ENCODE measurements around the gene FKBP6. TPM values are rescaled to one million over a fixed set of nuclear protein-coding genes. Genes with fewer than 3 reads are reported as not detected.

Gene FKBP6
- polyA plus RNA-seq, 1 donor from 2014 or later: not detected

GRCh38 chr7:73342645-73343044 is 14.7 kb downstream of the FKBP6 start:
- Histone ChIP-seq H3K36me3 (ENCODE audit: insufficient read depth, low read length) (no peaks in the 10 kb centered on the region), H3K9me2 (ENCODE audit: insufficient read depth, low read length) (no peaks in the 10 kb centered on the region), H3K9me3 (ENCODE audit: low read length) (no peaks in the 10 kb centered on the region), H3K79me2 (replicated peaks; ENCODE audit: insufficient read depth, low read length) (no peaks in the 10 kb centered on the region), H3K4me2 (ENCODE audit: low read length) (no peak overlapping the region), H3F3A (ENCODE audit: insufficient read depth, low read length, poor library complexity, severe bottlenecking) (no peaks in the 10 kb centered on the region), H3K27ac (ENCODE audit: low read length) (no peak overlapping the region), H2AFZ (ENCODE audit: low read depth, low read length) (no peak overlapping the region), H3K27me3 (ENCODE audit: insufficient read depth, low read depth, low read length) (no peaks in the 10 kb centered on the region), H3K9ac (ENCODE audit: low read length) (no peak overlapping the region), H4K20me1 (ENCODE audit: insufficient read depth) (no peaks in the 10 kb centered on the region), H3K4me3 (ENCODE audit: low read length) (no peak overlapping the region)
- TF ChIP-seq TAF1 (IDR thresholded peaks at IDR 0.05; ENCODE audit: low read depth): no peak
- TF ChIP-seq CTCF (IDR thresholded peaks at IDR 0.05; ENCODE audit: poor library complexity, severe bottlenecking): peak; percentile 26
- no peak for TF ChIP-seq EZH2 (IDR thresholded peaks at IDR 0.05; ENCODE audit: borderline replicate concordance, insufficient read depth, low read length, poor library complexity, severe bottlenecking)
- TF ChIP-seq MXI1 (conservative IDR thresholded peaks at IDR 0.05; ENCODE audit: poor library complexity, severe bottlenecking): no peak
- peak; percentile 17 for TF ChIP-seq RAD21 (conservative IDR thresholded peaks at IDR 0.05)
- no peak for TF ChIP-seq POLR2AphosphoS5 (IDR thresholded peaks at IDR 0.05)
- no peak for TF ChIP-seq EP300 (conservative IDR thresholded peaks at IDR 0.05; ENCODE audit: poor library complexity, severe bottlenecking)
- peak; percentile 20 for TF ChIP-seq SMC3 (conservative IDR thresholded peaks at IDR 0.05; ENCODE audit: poor library complexity)
- TF ChIP-seq REST (IDR thresholded peaks at IDR 0.05; ENCODE audit: borderline replicate concordance): no peak

GRCh38 chr7:73343671-73344380 is 15.9 kb downstream of the FKBP6 start:
- H3K4me3 ChIP-seq (ENCODE audit: low read length): no peak overlapping the region
- no peak overlapping the region for H3K9ac ChIP-seq (ENCODE audit: low read length)
- TF ChIP-seq SMC3 (conservative IDR thresholded peaks at IDR 0.05; ENCODE audit: poor library complexity) (no peak), RAD21 (conservative IDR thresholded peaks at IDR 0.05) (no peak), TAF1 (IDR thresholded peaks at IDR 0.05; ENCODE audit: low read depth) (no peak), REST (IDR thresholded peaks at IDR 0.05; ENCODE audit: borderline replicate concordance) (no peak), MXI1 (conservative IDR thresholded peaks at IDR 0.05; ENCODE audit: poor library complexity, severe bottlenecking) (no peak), CTCF (IDR thresholded peaks at IDR 0.05; ENCODE audit: poor library complexity, severe bottlenecking) (no peak)
- H4K20me1 ChIP-seq (ENCODE audit: insufficient read depth): no peaks in the 10 kb centered on the region
- H3K79me2 ChIP-seq (replicated peaks; ENCODE audit: insufficient read depth, low read length): no peaks in the 10 kb centered on the region
- no peaks in the 10 kb centered on the region for H3F3A ChIP-seq (ENCODE audit: insufficient read depth, low read length, poor library complexity, severe bottlenecking)
- H3K9me2 ChIP-seq (ENCODE audit: insufficient read depth, low read length): no peaks in the 10 kb centered on the region
- H3K27me3 ChIP-seq (ENCODE audit: insufficient read depth, low read depth, low read length): no peaks in the 10 kb centered on the region
- H2AFZ ChIP-seq (ENCODE audit: low read depth, low read length): no peak overlapping the region
- no peaks in the 10 kb centered on the region for H3K36me3 ChIP-seq (ENCODE audit: insufficient read depth, low read length)
- no peak overlapping the region for H3K4me2 ChIP-seq (ENCODE audit: low read length)
- no peaks in the 10 kb centered on the region for H3K9me3 ChIP-seq (ENCODE audit: low read length)
- H3K27ac ChIP-seq (ENCODE audit: low read length): no peak overlapping the region

Measured in neural cell (in vitro differentiated cells).